HG02759 (cell line): ENCODE results near the gene SKIC8.
"Not testable (repeated sequence)": the region's sequence is repeated elsewhere in the genome, so short reads cannot be mapped to it uniquely, and the experiment has no call there.

Experiments used
- ATAC-seq: cut with Tn5 transposase; IDR thresholded peaks from one replicate; pipeline ENCODE4 v1.9.1; 2021; ENCODE audit warnings: mild to moderate bottlenecking, moderate library complexity; ENCODE audit not compliant: unreplicated experiment

Gene SKIC8

DNA sequence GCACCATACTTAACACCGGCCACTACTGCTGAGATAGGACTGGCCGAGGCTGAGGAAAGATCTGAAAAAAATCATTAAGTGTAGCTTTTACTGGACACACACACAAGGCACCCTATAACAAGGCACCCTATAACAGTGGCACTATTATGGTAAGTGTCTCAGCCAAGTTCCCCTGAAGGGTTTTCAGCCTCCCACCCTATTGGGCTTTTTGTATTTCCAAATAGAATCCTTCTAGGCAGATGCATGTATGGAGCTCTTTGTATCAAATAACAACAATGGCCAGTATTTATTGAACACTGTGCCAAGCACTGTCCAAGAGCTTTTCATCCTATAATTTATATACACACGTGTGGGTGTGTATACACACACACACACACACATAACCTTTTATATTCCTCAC lies 41.7 kb downstream of the SKIC8 start:
- no peak for ATAC-seq

DNA sequence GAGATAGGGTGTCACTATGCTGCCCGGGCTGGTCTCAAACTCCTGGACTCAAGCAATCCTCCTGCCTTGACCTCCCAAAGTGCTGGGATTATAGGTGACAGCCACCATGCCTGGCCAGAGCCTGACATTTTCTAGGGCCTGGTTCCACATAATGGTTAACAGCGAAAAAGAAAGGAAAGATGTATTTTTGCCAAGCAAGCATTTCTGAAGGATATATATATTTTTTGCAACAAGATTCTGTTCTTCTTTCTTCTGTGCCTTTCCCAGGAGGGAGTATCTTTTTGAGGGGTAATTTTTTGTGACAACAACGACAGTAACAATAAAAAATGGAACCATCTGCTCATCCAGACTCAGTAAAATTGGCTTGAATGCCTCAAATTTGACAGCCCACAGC lies 43.4 kb downstream of the SKIC8 start:
- ATAC-seq = no peak

DNA sequence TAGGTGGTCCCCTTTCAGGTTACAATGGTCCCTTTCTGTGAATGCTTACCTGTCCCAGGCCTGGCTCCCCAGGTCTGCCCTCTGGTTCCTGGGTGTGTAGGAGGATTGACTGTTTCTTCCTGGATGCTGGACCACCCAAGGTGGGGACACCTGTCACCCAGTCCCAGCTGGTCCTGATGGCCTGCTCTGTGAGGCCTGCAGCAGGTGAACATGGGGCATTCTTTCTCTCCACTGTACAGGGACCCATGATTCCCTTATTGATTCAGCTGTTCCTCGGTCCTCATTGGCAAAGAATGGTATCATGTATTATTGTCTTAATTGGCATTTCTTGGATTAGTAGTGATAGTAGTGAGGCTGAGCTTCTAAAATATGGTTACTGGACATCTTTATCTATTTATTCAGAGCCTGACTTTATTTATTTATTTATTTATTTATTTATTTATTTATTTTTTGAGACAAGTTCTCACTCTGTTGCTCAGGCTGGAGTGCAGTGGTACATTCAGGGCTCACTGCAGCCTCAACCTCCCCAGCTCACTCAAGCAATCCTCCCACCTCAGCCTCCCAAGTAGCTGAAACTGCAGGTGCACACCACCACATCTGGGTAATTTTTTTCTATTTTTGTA lies 43.9 kb downstream of the SKIC8 start:
- no peak for ATAC-seq

DNA sequence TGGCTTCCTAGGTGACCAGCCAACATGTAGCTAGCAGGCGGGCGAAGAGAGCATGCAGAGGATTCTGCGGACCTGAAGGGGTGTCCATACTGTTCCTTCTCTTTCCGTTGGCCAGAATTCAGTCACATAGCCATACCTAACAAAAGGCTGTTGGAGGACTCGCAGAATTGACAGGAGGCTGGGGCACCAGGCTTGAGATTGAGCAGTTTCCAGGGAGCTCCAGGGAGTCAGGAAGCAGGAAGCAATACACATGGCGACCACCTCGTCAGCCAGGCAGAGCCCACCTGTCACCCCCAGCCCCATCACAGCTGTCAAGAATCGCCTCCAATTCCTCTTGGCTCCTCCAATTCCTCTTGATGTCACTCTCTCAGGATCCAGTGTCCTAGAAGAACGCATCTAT lies 48.3 kb downstream of the SKIC8 start:
- ATAC-seq = no peak

DNA sequence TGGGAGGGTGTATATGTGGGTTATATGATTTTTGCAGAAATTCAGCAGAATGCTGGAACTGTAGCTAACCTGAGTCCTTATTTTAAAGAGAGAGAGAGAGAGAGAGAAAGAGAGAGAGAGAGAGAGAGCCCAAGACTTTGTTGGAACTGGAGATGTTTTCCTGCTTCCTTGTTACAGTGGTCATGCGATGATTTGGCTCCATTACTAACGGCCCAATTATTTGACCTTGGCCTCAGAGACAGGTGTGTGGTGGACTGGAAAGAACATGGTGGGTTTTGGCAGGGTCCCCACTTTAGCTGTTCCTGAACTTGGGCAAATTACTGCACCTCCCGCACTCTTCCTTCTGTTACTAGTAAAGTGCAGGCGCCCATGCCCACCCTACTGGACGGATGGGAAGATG lies 50.3 kb downstream of the SKIC8 start:
- no peak for ATAC-seq

DNA sequence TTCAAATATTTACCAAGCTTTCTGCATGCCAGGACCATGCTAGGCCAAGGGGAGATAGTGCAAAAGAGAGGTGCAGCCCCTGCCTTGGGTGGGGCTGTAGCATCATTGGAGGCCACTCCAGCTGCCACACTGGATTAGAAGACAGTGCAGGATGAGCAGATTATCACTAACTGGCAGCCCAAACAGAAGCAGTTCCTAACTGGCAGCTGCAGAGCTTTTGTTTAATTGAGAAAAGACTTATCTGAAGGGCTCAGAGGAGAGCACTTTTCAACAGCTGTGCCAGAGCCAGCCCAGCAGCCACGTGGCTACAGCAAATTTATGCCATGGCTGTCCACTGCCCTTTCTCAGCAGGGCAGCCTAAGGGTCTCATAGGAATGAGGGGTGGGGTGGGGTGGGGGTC lies 51.5 kb downstream of the SKIC8 start:
- no peak for ATAC-seq

DNA sequence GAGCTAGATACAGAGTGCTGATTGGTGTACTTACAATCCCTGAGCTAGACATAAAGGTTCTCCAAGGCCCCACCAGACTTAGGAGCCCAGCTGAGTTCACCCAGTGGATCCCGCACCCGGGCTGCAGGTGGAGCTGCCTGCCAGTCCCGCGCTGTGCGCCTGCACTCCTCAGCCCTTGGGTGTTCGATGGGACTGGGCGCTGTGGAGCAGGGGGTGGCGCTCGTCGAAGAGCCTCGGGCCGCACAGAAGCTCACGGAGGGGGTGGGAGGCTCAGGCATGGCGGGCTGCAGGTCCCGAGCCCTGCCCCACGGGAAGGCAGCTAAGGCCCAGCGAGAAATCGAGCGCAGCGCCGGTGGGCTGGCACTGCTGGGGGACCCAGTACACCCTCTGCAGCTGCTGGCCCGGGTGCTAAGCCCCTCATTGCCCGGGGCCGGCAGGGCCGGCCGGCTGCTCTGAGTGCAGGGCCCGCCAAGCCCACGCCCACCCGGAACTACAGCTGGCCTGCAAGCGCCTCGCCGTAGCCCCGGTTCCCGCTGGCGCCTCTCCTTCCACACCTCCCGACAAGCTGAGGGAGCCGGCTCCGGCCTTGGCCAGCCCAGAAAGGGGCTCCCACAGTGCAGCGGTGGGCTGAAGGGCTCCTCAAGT lies 53.3 kb downstream of the SKIC8 start:
- ATAC-seq = not testable (repeated sequence)

DNA sequence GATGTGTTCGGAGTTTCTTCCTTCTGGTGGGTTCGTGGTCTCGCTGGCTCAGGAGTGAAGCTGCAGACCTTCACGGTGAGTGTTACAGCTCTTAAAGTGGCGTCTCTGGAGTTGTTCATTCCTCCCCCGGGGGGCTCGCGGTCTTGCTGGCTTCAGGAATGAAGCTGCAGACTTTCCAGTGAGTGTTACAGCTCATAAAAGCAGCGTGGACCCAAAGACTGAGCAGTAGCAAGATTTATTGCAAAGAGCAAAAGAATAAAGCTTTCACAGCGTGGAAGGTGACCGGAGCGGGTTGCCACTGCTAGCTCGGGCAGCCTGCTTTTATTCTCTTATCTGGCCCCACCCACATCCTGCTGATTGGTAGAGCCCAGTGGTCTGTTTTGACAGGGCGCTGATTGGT lies 54.0 kb downstream of the SKIC8 start:
- ATAC-seq = not testable (repeated sequence)

DNA sequence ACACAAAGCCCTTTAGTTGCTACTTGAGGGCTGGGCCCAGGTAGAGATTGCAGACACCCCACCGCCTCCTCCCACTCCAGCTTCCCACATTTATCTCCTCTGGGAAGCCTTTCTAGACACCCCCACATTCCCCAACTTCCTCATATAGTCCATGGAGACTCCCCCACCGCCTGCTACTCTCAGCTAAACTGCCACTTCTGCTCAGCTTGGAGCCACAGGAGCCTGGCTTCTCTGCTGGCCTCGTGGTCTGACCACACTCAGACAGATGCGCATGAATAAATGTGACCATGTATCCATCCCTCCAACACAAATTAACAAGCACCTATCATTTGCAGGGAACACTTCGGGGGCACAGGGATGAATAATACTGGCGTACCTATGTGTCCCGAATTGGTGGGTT lies 54.5 kb downstream of the SKIC8 start:
- ATAC-seq = no peak

DNA sequence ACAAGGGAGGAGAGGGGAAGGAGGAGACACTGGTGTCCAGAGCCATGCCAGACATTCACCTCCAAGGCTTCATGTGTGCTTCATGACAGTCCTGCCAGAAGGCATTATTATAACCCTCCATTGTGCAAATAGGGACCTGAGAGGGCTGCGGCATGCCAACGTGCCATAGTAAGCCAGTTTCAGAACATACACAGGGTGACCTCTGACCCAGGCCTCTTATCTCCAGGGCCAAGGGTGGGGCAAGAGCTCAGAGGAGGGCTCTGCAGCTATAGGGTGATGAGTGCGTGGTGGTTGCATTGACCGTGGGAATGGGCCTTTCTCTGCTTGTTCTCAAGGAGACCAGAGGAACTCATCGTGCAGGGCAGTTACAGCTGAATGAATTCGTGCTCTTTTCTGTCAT lies 55.3 kb downstream of the SKIC8 start:
- ATAC-seq = no peak

DNA sequence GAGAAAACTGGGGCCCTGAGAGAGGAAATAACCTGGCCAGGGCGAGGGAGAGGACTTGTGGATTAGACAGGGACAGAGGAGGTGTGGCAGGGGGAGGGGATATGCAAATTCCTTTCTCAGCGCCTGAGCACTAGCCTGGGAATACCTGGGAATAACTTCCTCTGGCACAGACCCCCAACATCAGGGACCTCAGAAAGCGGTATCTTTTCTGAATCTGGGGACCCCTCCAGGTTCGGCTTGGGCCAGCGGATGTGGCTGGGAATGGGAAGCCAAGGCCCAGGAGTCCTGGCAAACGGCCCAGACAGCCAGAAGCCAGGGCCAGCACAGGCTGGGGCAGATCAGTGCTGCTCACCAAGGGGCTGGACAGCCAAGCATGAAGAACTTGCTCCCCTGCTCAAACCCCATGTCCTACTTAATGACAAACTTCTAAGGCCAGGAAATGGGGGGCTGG lies 55.9 kb downstream of the SKIC8 start:
- no peak for ATAC-seq

DNA sequence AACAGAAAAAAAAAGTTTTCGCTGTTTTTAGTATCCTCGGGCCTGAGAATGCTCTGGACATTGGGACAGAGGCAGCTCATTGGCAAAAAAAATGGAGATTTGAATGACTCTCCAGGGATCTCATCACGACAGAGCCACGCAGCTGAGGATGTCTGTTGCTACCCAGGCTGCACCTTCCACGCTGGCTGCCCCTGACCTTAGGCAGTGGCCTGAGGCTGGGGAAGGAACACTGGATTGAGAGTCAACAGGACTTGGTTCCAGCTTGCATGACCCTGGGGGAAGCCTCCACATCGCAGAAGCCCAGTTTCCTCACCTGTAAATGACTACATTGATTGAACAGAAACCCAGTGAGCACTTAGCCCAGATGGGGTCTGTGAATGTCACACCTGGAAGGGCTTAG lies 56.4 kb downstream of the SKIC8 start:
- ATAC-seq = no peak

DNA sequence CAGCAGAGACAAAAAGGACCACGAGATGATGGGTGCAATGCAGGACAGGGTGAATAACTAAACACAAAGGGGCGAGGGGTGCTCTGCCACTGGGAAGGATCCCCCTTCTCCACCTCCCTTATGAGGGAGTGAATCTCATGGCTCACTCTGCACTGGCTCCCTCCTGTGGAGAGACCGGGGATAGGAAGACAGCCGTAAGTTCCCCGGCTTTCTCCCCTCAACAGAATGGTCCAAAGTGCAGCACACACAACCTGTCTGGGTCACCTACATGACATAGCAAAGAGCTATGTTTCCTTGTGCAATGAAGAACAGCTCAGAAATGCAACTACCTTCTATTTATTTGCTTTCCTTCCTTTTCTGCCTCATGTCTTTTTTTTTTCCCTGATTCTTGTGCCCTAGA lies 57.3 kb downstream of the SKIC8 start:
- ATAC-seq = no peak

DNA sequence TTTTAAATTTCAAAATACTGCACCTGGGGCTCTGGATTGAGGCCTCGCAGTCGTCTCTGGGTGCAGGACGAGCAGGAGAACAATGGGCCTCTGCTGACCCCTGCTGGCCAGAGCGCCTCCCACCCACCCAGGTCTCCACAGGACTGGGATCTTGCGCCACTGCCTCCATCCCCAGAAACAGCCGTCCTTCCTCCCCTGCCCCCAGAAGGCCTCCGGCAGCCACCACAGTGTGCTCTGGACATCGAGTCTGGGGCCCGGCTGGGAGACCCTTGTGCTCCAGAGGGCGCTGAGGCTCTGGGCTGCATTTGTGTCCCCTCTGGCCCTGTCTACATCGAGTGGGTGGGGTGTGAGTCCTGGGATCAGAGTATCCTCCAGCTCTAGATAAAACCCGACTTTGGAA lies 58.4 kb downstream of the SKIC8 start:
- ATAC-seq = no peak

DNA sequence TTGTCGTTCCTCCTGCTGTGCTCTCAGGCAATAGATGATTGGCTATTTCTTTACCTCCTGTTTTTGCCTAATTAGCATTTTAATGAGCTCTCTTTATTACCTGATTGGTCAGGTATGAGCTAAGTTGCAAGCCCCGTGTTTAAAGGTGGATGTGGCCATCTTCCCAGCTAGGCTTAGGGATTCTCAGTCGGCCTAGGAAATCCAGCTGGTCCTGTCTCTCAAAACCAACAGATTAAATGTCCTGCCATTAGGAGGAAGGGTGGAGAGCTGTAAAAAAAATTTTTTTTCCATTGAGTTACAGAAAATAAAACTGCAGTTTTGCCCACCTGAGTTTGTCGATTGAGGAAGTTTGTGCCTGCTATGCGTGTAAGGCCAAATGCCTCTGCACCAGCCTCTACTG lies 59.6 kb downstream of the SKIC8 start:
- no peak for ATAC-seq

DNA sequence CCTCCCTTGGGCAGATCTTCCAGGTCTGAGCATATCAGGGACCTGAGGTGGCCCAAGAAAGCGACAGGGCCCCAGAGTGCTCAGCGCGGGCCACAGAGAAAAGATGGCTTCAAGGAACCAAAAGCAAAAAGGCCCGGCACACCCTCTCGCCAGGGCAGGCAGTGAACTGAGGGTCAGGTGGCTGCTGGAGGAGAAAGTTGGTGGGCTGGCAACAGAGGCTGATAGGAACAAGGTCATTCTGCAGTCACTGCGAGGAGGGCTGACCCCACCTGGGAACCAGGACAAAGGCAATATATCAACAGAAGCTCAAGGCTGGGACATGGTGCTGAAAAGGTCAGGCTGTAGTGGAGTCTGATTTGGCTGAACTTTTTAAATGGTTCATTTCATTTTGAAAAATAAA lies 62.3 kb downstream of the SKIC8 start:
- ATAC-seq = no peak

DNA sequence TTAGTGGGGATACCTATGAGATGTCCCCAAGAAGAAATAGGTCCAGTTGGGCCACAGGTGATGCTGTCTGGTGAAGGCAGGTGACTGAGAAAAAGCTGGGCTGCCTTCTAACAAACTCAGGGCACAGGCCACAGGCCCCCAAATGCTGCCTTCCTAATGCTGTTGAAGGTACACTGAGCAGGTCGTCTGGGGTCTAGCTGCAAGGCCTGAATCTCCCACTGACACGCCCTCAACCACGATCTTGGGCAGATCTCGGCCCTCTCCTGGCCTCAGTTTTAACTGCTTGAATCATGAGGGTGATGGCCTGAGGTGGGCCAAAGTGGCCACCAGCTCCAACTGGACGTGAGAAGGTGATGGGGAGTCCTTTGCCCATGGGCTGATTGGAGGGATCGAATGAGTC lies 62.9 kb downstream of the SKIC8 start:
- no peak for ATAC-seq

DNA sequence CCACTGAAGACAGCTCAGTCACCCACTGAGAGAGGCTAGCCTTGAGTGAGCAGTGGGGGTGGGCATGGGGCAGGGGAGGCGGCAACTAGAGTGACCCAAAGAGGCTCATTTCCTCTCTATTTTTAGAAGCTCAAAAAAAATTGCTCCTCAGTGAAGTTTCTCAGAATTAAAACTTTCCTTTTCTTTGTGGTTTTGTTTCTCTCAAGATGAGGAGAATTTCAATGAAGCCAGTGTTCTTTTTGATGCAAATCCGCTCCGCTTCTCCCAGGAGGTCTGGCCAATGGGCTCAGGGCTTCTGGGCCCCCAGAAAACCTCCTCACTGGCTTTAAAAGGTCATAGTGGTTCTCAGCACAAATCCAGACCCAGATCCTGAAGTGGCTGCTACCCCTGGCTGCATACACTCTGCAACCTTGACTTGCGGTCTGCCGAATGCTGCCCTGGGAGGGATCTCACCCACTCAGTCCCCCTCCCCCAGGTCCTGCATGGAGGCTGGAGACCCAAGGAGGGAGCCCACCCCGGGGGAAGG lies 64.8 kb downstream of the SKIC8 start, which contains the start of gene ACSBG1:
ACSBG1 (minus strand) TSS at position 51 of the 526 bp plus-strand sequence. CDS start 64 bp downstream, outside the sequence.
- ATAC-seq = no peak

DNA sequence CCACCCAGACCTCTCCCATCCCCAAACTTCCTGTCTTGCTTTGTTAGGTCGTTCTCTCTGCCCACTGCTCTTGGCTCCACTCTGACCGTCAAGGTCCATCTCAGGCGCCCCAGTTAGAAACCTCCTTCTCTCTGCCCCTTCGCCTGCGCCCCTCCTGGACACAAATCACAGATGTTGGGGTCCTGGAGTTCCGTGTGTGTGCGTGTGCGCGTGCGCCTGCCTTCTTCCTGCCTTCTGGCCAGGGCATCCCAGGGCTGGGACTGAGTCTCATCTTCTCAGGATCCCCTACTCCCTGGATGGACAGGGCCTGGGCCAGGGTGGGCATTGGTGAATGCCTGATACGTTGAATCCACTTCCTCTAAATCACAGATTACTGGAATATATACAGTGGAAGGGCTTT lies 65.9 kb downstream of the SKIC8 start:
- ATAC-seq = no peak
